Nephron (organoid): ENCODE results near the gene FAM184A.

Experiments used
- H3K27ac Mint-ChIP-seq, 3 experiments: 2 replicates each; pipeline ENCODE4 v1.8.0; 2020; ENCODE audit warnings: mixed read lengths in 3 of 3, mild to moderate bottlenecking in 2 of 3, moderate library complexity in 1 of 3
- H3K27me3 Mint-ChIP-seq: 2 replicates; pipeline ENCODE4 v1.8.0; 2021; ENCODE audit warnings: low read depth, mild to moderate bottlenecking, moderate library complexity, mixed read lengths
- H3K36me3 Mint-ChIP-seq: 2 replicates; pipeline ENCODE4 v1.8.0; 2020; ENCODE audit warnings: low read depth, mixed read lengths
- H3K4me1 Mint-ChIP-seq: 2 replicates; pipeline ENCODE4 v1.8.0; 2020; ENCODE audit warnings: mixed read lengths
- H3K4me3 Mint-ChIP-seq, 3 experiments: 2 replicates each; pipeline ENCODE4 v1.8.0; 2020; ENCODE audit warnings: mild to moderate bottlenecking in 3 of 3, mixed read lengths in 3 of 3, moderate library complexity in 2 of 3
- H3K9me3 Mint-ChIP-seq: 2 replicates; pipeline ENCODE4 v1.8.0; 2020; ENCODE audit warnings: mixed read lengths
- CTCF ChIP-seq, 3 experiments: fragments of 200-600 bp; sonication (generic); IDR thresholded peaks; one replicate each; pipeline ENCODE4 v1.5.0; 2021; ENCODE audit warnings: antibody characterized with exemption in 3 of 3; ENCODE audit not compliant: unreplicated experiment in 3 of 3

Gene FAM184A

GRCh38 chr6:118968416-118968815, 110.0 kb downstream of the FAM184A start:
- no peak overlapping the region for H3K27ac Mint-ChIP-seq
- no peaks in the 10 kb centered on the region for H3K4me1 Mint-ChIP-seq
- peak; percentile 31 to 53 (median 44) for TF ChIP-seq CTCF (IDR thresholded peaks at IDR 0.05; ENCODE audit: unreplicated experiment in 3 of 3)
- no peaks in the 10 kb centered on the region for H3K9me3 Mint-ChIP-seq
- H3K36me3 Mint-ChIP-seq: no peaks in the 10 kb centered on the region
- no peak overlapping the region for H3K4me3 Mint-ChIP-seq
- H3K27me3 Mint-ChIP-seq: no peaks in the 10 kb centered on the region

- Mint-ChIP-seq H3K27ac (no peak overlapping the region), H3K27me3 (no peaks in the 10 kb centered on the region), H3K4me1 (no peaks in the 10 kb centered on the region), H3K4me3 (no peak overlapping the region), H3K36me3 (no peaks in the 10 kb centered on the region), H3K9me3 (no peaks in the 10 kb centered on the region)
- TF ChIP-seq CTCF (IDR thresholded peaks at IDR 0.05; ENCODE audit: unreplicated experiment in 3 of 3): no peak
These were observed 111.2 kb downstream of the FAM184A start for GRCh38 chr6:118967239-118967638.

GRCh38 chr6:118965843-118966370, 112.6 kb downstream of the FAM184A start:
- no peak overlapping the region for H3K4me3 Mint-ChIP-seq
- H3K27ac Mint-ChIP-seq: no peak overlapping the region
- no peaks in the 10 kb centered on the region for H3K9me3 Mint-ChIP-seq
- no peak for TF ChIP-seq CTCF (IDR thresholded peaks at IDR 0.05; ENCODE audit: unreplicated experiment in 3 of 3)
- no peaks in the 10 kb centered on the region for H3K27me3 Mint-ChIP-seq
- no peaks in the 10 kb centered on the region for H3K4me1 Mint-ChIP-seq
- no peaks in the 10 kb centered on the region for H3K36me3 Mint-ChIP-seq

- no peak for TF ChIP-seq CTCF (IDR thresholded peaks at IDR 0.05; ENCODE audit: unreplicated experiment in 3 of 3)
- Mint-ChIP-seq H3K4me1 (no peaks in the 10 kb centered on the region), H3K27me3 (no peaks in the 10 kb centered on the region), H3K4me3 (no peak overlapping the region), H3K36me3 (no peaks in the 10 kb centered on the region), H3K9me3 (no peaks in the 10 kb centered on the region), H3K27ac (no peak overlapping the region)
These were observed 113.1 kb downstream of the FAM184A start for GRCh38 chr6:118965371-118965770.

- Mint-ChIP-seq H3K4me3 (no peak overlapping the region), H3K9me3 (no peaks in the 10 kb centered on the region), H3K27ac (no peak overlapping the region), H3K36me3 (no peaks in the 10 kb centered on the region), H3K4me1 (no peaks in the 10 kb centered on the region), H3K27me3 (no peaks in the 10 kb centered on the region)
- peak in 1 of 3 experiments; percentile 15 for TF ChIP-seq CTCF (IDR thresholded peaks at IDR 0.05; ENCODE audit: unreplicated experiment in 3 of 3)
These were observed 115.5 kb downstream of the FAM184A start for GRCh38 chr6:118963003-118963402.

GRCh38 chr6:118959903-118960302, 118.6 kb downstream of the FAM184A start:
- Mint-ChIP-seq H3K27me3 (no peaks in the 10 kb centered on the region), H3K9me3 (no peaks in the 10 kb centered on the region), H3K4me3 (no peak overlapping the region), H3K4me1 (no peaks in the 10 kb centered on the region), H3K36me3 (no peaks in the 10 kb centered on the region), H3K27ac (no peak overlapping the region)
- no peak for TF ChIP-seq CTCF (IDR thresholded peaks at IDR 0.05; ENCODE audit: unreplicated experiment in 3 of 3)
